Activated CD4-positive, alpha-beta T cell treated with anti-CD3 and anti-CD28 coated beads, Interleukin-2, amount 50 U/mL, for 24 hours (primary cell): Measurements from ENCODE around the gene MORC1.
"Not testable (repeated sequence)": the region's sequence is repeated elsewhere in the genome, so short reads cannot be mapped to it uniquely, and the experiment has no call there.

ENCODE experiments used
- DNase-seq, 2 donors: peaks; one replicate each; pipeline ENCODE4 v3.0.0-alpha.2; 2020; ENCODE audit warnings: low read depth in 1 of 2, low spot score in 1 of 2

MORC1 gene

GRCh38 chr3:109109574-109109973, 8.4 kb downstream of the MORC1 start:
- no peak for DNase-seq

- no peak for DNase-seq
These were observed 19.8 kb downstream of the MORC1 start for GRCh38 chr3:109098079-109098644.

- no peak for DNase-seq
These were observed 22.8 kb downstream of the MORC1 start for GRCh38 chr3:109095166-109095565.

GRCh38 chr3:109093561-109093960, 24.4 kb downstream of the MORC1 start:
- DNase-seq: no peak

GRCh38 chr3:109091846-109092245, 26.1 kb downstream of the MORC1 start:
- no peak for DNase-seq

GRCh38 chr3:109089265-109089664, 28.7 kb downstream of the MORC1 start:
- DNase-seq: no peak

- DNase-seq: peak in 1 of 2 donors; percentile 7
These were observed 36.0 kb downstream of the MORC1 start for GRCh38 chr3:109081746-109082510.

GRCh38 chr3:109080090-109080489, 37.8 kb downstream of the MORC1 start:
- not testable (repeated sequence) for DNase-seq

- no peak for DNase-seq
These were observed 44.8 kb downstream of the MORC1 start for GRCh38 chr3:109073116-109073515.

- DNase-seq: no peak
These were observed 45.7 kb downstream of the MORC1 start for GRCh38 chr3:109072194-109072593.

- no peak for DNase-seq
These were observed 46.4 kb downstream of the MORC1 start for GRCh38 chr3:109071350-109072142.

GRCh38 chr3:109070211-109070610, 47.7 kb downstream of the MORC1 start:
- no peak for DNase-seq

- no peak for DNase-seq
These were observed 51.1 kb downstream of the MORC1 start for GRCh38 chr3:109066864-109067263.

GRCh38 chr3:109059264-109059663, 58.7 kb downstream of the MORC1 start:
- no peak for DNase-seq

GRCh38 chr3:109057616-109058015, 60.3 kb downstream of the MORC1 start:
- no peak for DNase-seq

- DNase-seq: no peak
These were observed 60.9 kb downstream of the MORC1 start for GRCh38 chr3:109057056-109057455.

GRCh38 chr3:109050591-109051167, 67.3 kb downstream of the MORC1 start:
- no peak for DNase-seq

- DNase-seq: no peak
These were observed 70.6 kb downstream of the MORC1 start for GRCh38 chr3:109047366-109047765.

GRCh38 chr3:109045271-109046040, 72.5 kb downstream of the MORC1 start:
- DNase-seq: no peak

- no peak for DNase-seq
These were observed 82.9 kb downstream of the MORC1 start for GRCh38 chr3:109035082-109035481.
